GM23338 (cell line): Measurements from ENCODE around the gene HELZ. TPM values are rescaled to one million over a fixed set of nuclear protein-coding genes. Genes with fewer than 3 reads are reported as not detected.

ENCODE experiments used
- ATAC-seq: fragments of 200-7000 bp; cut with Tn5 transposase; 3 replicates; pipeline ENCODE4 v1.9.1; 2020
- DNase-seq: peaks from one replicate; pipeline ENCODE4 v3.0.0-alpha.2; 2015; ENCODE audit warnings: low spot score
- H2AFZ ChIP-seq: fragments of 200-600 bp; sonication (generic); 2 replicates; pipeline ENCODE4 v1.8.0; 2016; ENCODE audit warnings: antibody characterized with exemption, mild to moderate bottlenecking, moderate library complexity
- H3F3A ChIP-seq: fragments of 200-600 bp; sonication (generic); replicated peaks from 2 replicates; pipeline ENCODE4 v1.8.0; 2017; ENCODE audit warnings: antibody characterized with exemption, mixed run types, low read depth
- H3K27ac ChIP-seq: fragments of 200-600 bp; sonication (generic); 2 replicates; pipeline ENCODE4 v1.6.1; 2016; ENCODE audit warnings: low read depth
- H3K27me3 ChIP-seq: fragments of 200-600 bp; sonication (generic); 2 replicates; pipeline ENCODE4 v1.8.0; 2016; ENCODE audit warnings: mild to moderate bottlenecking, mixed run types, moderate library complexity; ENCODE audit not compliant: insufficient read depth
- H3K36me3 ChIP-seq: fragments of 200-600 bp; sonication (generic); 2 replicates; pipeline ENCODE4 v1.8.0; 2016; ENCODE audit warnings: mild to moderate bottlenecking; ENCODE audit not compliant: insufficient read depth
- H3K4me1 ChIP-seq: fragments of 200-600 bp; sonication (generic); 2 replicates; pipeline ENCODE4 v1.8.0; 2016; ENCODE audit warnings: mild to moderate bottlenecking, moderate library complexity; ENCODE audit not compliant: insufficient read depth
- H3K4me2 ChIP-seq: fragments of 200-600 bp; sonication (generic); 2 replicates; pipeline ENCODE4 v1.7.1; 2017; ENCODE audit warnings: mixed run types
- H3K4me3 ChIP-seq: fragments of 200-600 bp; sonication (generic); 2 replicates; pipeline ENCODE4 v1.6.1; 2016; ENCODE audit warnings: mixed run types
- H3K79me2 ChIP-seq: fragments of 200-600 bp; sonication (generic); replicated peaks from 2 replicates; pipeline ENCODE4 v1.8.0; 2017; ENCODE audit warnings: mild to moderate bottlenecking; ENCODE audit not compliant: insufficient read depth
- H3K9me2 ChIP-seq: fragments of 200-600 bp; sonication (generic); 2 replicates; pipeline ENCODE4 v1.8.0; 2017; ENCODE audit not compliant: insufficient read depth
- H4K20me1 ChIP-seq: fragments of 200-600 bp; sonication (generic); replicated peaks from 2 replicates; pipeline ENCODE4 v1.8.0; 2017; ENCODE audit warnings: mild to moderate bottlenecking; ENCODE audit not compliant: insufficient read depth
- H3K27ac Mint-ChIP-seq: 2 replicates; pipeline ENCODE4 v1.8.0; 2020; ENCODE audit warnings: inconsistent platforms, mild to moderate bottlenecking, moderate library complexity, mixed read lengths
- H3K27me3 Mint-ChIP-seq: 3 replicates; pipeline ENCODE4 v1.8.0; 2022; ENCODE audit warnings: low read depth, mild to moderate bottlenecking, moderate library complexity, mixed read lengths, inconsistent platforms; ENCODE audit not compliant: insufficient read depth, poor library complexity
- H3K36me3 Mint-ChIP-seq: 3 replicates; pipeline ENCODE4 v1.8.0; 2021; ENCODE audit warnings: low read depth, mild to moderate bottlenecking, inconsistent platforms, moderate library complexity, mixed read lengths
- H3K4me1 Mint-ChIP-seq: 3 replicates; pipeline ENCODE4 v1.8.0; 2020; ENCODE audit warnings: mild to moderate bottlenecking, inconsistent platforms, mixed read lengths
- H3K4me3 Mint-ChIP-seq: 3 replicates; pipeline ENCODE4 v1.8.0; 2021; ENCODE audit warnings: moderate library complexity, mild to moderate bottlenecking, inconsistent platforms, mixed read lengths
- H3K9me3 Mint-ChIP-seq: 3 replicates; pipeline ENCODE4 v1.8.0; 2020; ENCODE audit warnings: moderate library complexity, mild to moderate bottlenecking, inconsistent platforms, mixed read lengths
- CREB1 ChIP-seq: fragments of 250-450 bp; sonication (Bioruptor Pico); IDR thresholded peaks from 2 replicates; pipeline ENCODE4 v1.5.0; 2020; ENCODE audit warnings: low read depth, mild to moderate bottlenecking, moderate library complexity
- EZH2phosphoT487 ChIP-seq: fragments of 200-600 bp; sonication (generic); IDR thresholded peaks from one replicate; pipeline ENCODE4 v1.8.1; 2018; ENCODE audit warnings: antibody characterized with exemption; ENCODE audit not compliant: unreplicated experiment
- JUNB ChIP-seq: IDR thresholded peaks from one replicate; pipeline ENCODE4 v1.6.1; 2016; ENCODE audit warnings: antibody characterized with exemption; ENCODE audit not compliant: unreplicated experiment
- NANOG ChIP-seq: IDR thresholded peaks from 2 replicates; pipeline ENCODE4 v1.6.1; 2016; ENCODE audit warnings: antibody characterized with exemption, borderline replicate concordance
- POLR2AphosphoS5 ChIP-seq: IDR thresholded peaks from 2 replicates; pipeline ENCODE4 v1.6.1; 2016; ENCODE audit warnings: antibody characterized with exemption, low read depth
- STAT1 ChIP-seq: IDR thresholded peaks from one replicate; pipeline ENCODE4 v1.6.1; 2016; ENCODE audit warnings: antibody characterized with exemption; ENCODE audit not compliant: unreplicated experiment
- ZNF331 ChIP-seq: fragments of 250-450 bp; sonication (Bioruptor Pico); IDR thresholded peaks from 2 replicates; pipeline ENCODE4 v1.5.0; 2020; ENCODE audit warnings: low read depth, mild to moderate bottlenecking, moderate library complexity
- polyA plus RNA-seq: library from polyadenylated mRNA; unstranded; fragments of >200 nt; fragmentation: Nextera tagmentation; extraction: Ambion mirVana; gene quantifications from 2 replicates; pipeline ENCODE4 v1.2.1, GENCODE V29; 2016
- total RNA-seq: library from RNA; depleted of rRNA; stranded (reverse); fragments of >200 nt; shearing (Covaris generic); gene quantifications from 2 replicates; pipeline ENCODE4 v1.2.3, GENCODE V29; 2014
- TF ChIP-seq, protein P1 (sequence below): IDR thresholded peaks from 2 replicates; pipeline ENCODE4 v1.6.1; 2016; ENCODE audit warnings: antibody characterized with exemption
- TF ChIP-seq, protein P2 (sequence below), 2 experiments: fragments of 200-600 bp in 1 of 2; sonication (generic) in 1 of 2; conservative IDR thresholded peaks; 2 replicates each; pipeline versions ENCODE4 v1.5.1 to v1.6.1; 2016 to 2017; ENCODE audit warnings: antibody characterized with exemption in 2 of 2, low read depth in 2 of 2, mild to moderate bottlenecking in 2 of 2, moderate library complexity in 1 of 2
- TF ChIP-seq, protein P3 (sequence below): fragments of 250-450 bp; sonication (Bioruptor Pico); IDR thresholded peaks from 2 replicates; pipeline ENCODE4 v1.5.0; 2020; ENCODE audit warnings: mild to moderate bottlenecking, moderate library complexity
- TF ChIP-seq, protein P4 (sequence below): IDR thresholded peaks from one replicate; pipeline ENCODE4 v1.6.1; 2018; ENCODE audit warnings: antibody characterized with exemption; ENCODE audit not compliant: unreplicated experiment

The HELZ gene
- total and polyA plus RNA-seq, 2 experiments from 2014 or later = 38.9 to 62.0 TPM

DNA sequence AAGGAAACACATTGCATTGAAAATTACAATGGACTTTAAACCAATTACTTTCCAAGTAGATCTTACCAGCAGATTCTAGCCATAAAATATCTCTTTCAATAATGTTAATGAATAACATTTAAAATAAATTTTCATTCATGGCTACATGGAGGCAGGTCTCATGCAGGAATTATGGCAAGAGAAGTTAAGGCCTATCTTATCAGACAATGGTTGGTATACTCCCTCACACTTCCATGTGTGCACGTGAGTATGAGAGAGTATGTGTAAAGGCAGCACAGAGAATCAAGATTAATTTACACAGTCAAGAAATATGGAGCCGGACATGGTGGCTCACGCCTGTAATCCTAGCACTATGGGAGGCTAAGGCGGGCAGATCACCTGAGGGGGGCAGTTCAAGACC is 76.5 kb downstream of the HELZ start (continued):
- TF ChIP-seq, protein P1, sequence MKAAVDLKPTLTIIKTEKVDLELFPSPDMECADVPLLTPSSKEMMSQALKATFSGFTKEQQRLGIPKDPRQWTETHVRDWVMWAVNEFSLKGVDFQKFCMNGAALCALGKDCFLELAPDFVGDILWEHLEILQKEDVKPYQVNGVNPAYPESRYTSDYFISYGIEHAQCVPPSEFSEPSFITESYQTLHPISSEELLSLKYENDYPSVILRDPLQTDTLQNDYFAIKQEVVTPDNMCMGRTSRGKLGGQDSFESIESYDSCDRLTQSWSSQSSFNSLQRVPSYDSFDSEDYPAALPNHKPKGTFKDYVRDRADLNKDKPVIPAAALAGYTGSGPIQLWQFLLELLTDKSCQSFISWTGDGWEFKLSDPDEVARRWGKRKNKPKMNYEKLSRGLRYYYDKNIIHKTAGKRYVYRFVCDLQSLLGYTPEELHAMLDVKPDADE = no peak
- TF ChIP-seq CREB1 (CRISPR knock-in tag) (no peak), JUNB (no peak), NANOG (no peak), STAT1 (no peak), POLR2AphosphoS5 (no peak)
- TF ChIP-seq, protein P2, sequence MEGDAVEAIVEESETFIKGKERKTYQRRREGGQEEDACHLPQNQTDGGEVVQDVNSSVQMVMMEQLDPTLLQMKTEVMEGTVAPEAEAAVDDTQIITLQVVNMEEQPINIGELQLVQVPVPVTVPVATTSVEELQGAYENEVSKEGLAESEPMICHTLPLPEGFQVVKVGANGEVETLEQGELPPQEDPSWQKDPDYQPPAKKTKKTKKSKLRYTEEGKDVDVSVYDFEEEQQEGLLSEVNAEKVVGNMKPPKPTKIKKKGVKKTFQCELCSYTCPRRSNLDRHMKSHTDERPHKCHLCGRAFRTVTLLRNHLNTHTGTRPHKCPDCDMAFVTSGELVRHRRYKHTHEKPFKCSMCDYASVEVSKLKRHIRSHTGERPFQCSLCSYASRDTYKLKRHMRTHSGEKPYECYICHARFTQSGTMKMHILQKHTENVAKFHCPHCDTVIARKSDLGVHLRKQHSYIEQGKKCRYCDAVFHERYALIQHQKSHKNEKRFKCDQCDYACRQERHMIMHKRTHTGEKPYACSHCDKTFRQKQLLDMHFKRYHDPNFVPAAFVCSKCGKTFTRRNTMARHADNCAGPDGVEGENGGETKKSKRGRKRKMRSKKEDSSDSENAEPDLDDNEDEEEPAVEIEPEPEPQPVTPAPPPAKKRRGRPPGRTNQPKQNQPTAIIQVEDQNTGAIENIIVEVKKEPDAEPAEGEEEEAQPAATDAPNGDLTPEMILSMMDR (conservative IDR thresholded peaks at IDR 0.05; ENCODE audit: low read depth in 2 of 2) = no peak

DNA sequence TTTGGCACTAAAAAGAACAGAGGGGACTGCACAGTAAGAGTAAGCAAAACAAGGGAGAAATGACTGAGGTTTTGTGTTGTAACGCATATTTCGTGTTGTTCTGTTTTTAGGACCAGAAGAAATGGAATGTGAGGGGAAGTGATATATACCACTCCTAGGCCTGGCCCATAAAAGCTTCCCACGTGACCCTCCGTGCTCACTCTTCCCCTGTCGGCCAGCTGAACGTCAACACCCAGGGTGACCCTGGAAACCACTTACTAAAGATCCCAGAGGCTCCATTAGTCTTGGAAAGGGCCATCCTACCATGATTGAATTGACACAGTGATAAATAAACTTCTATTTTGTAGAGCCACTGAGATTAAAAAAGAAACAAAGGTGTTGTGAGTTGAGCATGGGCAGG is 79.8 kb downstream of the HELZ start:
- Histone ChIP-seq H3K36me3 (peaks cover 13% of the 10 kb centered on the region; the same call in 1 of the 2 replicates), H3K9me2 (no peaks in the 10 kb centered on the region), H3K27ac (no peak overlapping the region), H3K27me3 (no peaks in the 10 kb centered on the region), H3K79me2 (no peaks in the 10 kb centered on the region), H3K4me2 (no peak overlapping the region), H3K4me3 (no peak overlapping the region), H3F3A (no peaks in the 10 kb centered on the region), H3K4me1 (no peaks in the 10 kb centered on the region), H2AFZ (no peak overlapping the region), H4K20me1 (no peaks in the 10 kb centered on the region)
- DNase-seq (no peak), ATAC-seq (no peak)
- Mint-ChIP-seq H3K4me1 (no peaks in the 10 kb centered on the region), H3K9me3 (no peaks in the 10 kb centered on the region), H3K27me3 (no peaks in the 10 kb centered on the region), H3K36me3 (peaks cover 3% of the 10 kb centered on the region; the same call in 2 of the 3 replicates), H3K27ac (no peak overlapping the region), H3K4me3 (no peak overlapping the region)
- TF ChIP-seq NANOG = no peak
- no peak for TF ChIP-seq POLR2AphosphoS5
- TF ChIP-seq STAT1 = no peak
- TF ChIP-seq, protein P1 = no peak
- TF ChIP-seq ZNF331 (CRISPR knock-in tag) = no peak
- TF ChIP-seq, protein P3, sequence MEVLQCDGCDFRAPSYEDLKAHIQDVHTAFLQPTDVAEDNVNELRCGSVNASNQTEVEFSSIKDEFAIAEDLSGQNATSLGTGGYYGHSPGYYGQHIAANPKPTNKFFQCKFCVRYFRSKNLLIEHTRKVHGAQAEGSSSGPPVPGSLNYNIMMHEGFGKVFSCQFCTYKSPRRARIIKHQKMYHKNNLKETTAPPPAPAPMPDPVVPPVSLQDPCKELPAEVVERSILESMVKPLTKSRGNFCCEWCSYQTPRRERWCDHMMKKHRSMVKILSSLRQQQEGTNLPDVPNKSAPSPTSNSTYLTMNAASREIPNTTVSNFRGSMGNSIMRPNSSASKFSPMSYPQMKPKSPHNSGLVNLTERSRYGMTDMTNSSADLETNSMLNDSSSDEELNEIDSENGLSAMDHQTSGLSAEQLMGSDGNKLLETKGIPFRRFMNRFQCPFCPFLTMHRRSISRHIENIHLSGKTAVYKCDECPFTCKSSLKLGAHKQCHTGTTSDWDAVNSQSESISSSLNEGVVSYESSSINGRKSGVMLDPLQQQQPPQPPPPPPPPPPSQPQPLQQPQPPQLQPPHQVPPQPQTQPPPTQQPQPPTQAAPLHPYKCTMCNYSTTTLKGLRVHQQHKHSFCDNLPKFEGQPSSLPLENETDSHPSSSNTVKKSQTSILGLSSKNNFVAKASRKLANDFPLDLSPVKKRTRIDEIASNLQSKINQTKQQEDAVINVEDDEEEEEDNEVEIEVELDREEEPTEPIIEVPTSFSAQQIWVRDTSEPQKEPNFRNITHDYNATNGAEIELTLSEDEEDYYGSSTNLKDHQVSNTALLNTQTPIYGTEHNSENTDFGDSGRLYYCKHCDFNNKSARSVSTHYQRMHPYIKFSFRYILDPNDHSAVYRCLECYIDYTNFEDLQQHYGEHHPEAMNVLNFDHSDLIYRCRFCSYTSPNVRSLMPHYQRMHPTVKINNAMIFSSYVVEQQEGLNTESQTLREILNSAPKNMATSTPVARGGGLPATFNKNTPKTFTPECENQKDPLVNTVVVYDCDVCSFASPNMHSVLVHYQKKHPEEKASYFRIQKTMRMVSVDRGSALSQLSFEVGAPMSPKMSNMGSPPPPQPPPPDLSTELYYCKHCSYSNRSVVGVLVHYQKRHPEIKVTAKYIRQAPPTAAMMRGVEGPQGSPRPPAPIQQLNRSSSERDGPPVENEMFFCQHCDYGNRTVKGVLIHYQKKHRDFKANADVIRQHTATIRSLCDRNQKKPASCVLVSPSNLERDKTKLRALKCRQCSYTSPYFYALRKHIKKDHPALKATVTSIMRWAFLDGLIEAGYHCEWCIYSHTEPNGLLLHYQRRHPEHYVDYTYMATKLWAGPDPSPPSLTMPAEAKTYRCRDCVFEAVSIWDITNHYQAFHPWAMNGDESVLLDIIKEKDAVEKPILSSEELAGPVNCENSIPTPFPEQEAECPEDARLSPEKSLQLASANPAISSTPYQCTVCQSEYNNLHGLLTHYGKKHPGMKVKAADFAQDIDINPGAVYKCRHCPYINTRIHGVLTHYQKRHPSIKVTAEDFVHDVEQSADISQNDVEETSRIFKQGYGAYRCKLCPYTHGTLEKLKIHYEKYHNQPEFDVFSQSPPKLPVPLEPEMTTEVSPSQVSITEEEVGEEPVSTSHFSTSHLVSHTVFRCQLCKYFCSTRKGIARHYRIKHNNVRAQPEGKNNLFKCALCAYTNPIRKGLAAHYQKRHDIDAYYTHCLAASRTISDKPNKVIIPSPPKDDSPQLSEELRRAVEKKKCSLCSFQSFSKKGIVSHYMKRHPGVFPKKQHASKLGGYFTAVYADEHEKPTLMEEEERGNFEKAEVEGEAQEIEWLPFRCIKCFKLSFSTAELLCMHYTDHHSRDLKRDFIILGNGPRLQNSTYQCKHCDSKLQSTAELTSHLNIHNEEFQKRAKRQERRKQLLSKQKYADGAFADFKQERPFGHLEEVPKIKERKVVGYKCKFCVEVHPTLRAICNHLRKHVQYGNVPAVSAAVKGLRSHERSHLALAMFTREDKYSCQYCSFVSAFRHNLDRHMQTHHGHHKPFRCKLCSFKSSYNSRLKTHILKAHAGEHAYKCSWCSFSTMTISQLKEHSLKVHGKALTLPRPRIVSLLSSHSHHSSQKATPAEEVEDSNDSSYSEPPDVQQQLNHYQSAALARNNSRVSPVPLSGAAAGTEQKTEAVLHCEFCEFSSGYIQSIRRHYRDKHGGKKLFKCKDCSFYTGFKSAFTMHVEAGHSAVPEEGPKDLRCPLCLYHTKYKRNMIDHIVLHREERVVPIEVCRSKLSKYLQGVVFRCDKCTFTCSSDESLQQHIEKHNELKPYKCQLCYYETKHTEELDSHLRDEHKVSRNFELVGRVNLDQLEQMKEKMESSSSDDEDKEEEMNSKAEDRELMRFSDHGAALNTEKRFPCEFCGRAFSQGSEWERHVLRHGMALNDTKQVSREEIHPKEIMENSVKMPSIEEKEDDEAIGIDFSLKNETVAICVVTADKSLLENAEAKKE = no peak
- TF ChIP-seq, protein P4, sequence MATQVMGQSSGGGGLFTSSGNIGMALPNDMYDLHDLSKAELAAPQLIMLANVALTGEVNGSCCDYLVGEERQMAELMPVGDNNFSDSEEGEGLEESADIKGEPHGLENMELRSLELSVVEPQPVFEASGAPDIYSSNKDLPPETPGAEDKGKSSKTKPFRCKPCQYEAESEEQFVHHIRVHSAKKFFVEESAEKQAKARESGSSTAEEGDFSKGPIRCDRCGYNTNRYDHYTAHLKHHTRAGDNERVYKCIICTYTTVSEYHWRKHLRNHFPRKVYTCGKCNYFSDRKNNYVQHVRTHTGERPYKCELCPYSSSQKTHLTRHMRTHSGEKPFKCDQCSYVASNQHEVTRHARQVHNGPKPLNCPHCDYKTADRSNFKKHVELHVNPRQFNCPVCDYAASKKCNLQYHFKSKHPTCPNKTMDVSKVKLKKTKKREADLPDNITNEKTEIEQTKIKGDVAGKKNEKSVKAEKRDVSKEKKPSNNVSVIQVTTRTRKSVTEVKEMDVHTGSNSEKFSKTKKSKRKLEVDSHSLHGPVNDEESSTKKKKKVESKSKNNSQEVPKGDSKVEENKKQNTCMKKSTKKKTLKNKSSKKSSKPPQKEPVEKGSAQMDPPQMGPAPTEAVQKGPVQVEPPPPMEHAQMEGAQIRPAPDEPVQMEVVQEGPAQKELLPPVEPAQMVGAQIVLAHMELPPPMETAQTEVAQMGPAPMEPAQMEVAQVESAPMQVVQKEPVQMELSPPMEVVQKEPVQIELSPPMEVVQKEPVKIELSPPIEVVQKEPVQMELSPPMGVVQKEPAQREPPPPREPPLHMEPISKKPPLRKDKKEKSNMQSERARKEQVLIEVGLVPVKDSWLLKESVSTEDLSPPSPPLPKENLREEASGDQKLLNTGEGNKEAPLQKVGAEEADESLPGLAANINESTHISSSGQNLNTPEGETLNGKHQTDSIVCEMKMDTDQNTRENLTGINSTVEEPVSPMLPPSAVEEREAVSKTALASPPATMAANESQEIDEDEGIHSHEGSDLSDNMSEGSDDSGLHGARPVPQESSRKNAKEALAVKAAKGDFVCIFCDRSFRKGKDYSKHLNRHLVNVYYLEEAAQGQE = no peak
- no peak for TF ChIP-seq EZH2phosphoT487
